Muscle layer of duodenum (tissue), 2 donors: Measurements from ENCODE around the gene CACFD1.

ENCODE experiments used
- H3K27ac ChIP-seq: one replicate; pipeline ENCODE4 v1.7.0; 2013; ENCODE audit warnings: mild to moderate bottlenecking, low read length
- H3K27me3 ChIP-seq: one replicate; pipeline ENCODE4 v1.7.0; 2013; ENCODE audit warnings: low read depth, mild to moderate bottlenecking, control low read depth, low read length
- H3K36me3 ChIP-seq, 2 donors: one replicate each; pipeline ENCODE4 v1.7.0; 2013; ENCODE audit warnings: low read length in 2 of 2, control low read depth in 1 of 2, mild to moderate bottlenecking in 1 of 2; ENCODE audit not compliant: insufficient read depth in 2 of 2, control insufficient read depth in 1 of 2
- H3K4me1 ChIP-seq, 2 donors: one replicate each; pipeline ENCODE4 v1.7.0; 2013; ENCODE audit warnings: low read length in 2 of 2, mild to moderate bottlenecking in 2 of 2, control low read depth in 1 of 2, moderate library complexity in 1 of 2; ENCODE audit not compliant: insufficient read depth in 2 of 2, control insufficient read depth in 1 of 2
- H3K4me3 ChIP-seq, 2 donors: one replicate each; pipeline ENCODE4 v1.7.0; 2013; ENCODE audit warnings: low read length in 2 of 2, low read depth in 1 of 2, mild to moderate bottlenecking in 1 of 2
- H3K9me3 ChIP-seq, 2 donors: one replicate each; pipeline ENCODE4 v1.7.0; 2013; ENCODE audit warnings: low read length in 2 of 2, control low read depth in 1 of 2, mild to moderate bottlenecking in 1 of 2; ENCODE audit not compliant: control insufficient read depth in 1 of 2
- donor health status: healthy.

CACFD1 gene

DNA sequence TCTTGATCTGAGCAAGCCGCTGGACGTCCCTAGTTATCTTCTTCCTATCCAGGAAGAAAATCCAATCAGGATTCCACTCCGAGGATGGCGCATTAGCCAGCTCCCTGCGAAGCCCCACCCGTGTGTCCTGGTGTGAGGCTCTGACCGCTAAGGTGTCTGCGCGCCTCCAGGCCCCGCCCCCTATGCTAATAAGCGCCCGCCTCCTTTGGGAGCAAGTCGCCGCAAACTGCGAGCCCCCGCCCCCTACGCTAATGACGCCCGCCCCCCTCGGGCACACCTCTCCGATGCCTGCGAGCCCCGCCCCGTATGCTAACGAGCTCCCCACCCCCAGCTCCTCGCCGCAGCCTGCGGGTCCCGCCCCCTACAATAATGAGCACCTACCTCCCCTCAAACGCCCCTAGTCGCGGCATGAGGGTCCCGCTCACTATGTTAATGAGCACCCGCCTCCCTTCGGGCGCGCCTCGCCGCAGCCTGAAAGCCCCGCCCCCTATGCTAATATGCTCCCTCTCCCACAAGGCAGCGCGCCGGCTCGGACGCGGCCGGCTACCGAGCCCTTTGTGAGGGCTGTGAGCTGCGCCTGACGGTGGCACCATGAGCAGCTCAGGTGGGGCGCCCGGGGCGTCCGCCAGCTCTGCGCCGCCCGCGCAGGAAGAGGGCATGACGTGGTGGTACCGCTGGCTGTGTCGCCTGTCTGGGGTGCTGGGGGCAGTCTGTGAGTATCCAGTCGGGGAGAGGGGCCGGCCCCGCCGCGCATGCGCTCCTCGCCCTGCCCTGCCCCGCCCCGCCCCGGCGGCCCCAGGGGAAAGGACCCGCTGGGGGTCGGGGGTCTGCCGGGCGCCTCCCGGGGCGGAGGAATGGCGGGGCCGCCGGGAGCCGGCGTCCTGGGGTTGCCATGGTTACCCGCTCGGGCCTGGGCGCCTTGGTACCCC lies at the start of gene CACFD1:
Gene CACFD1 (plus strand): TSS at position 503 of the 929 bp plus-strand sequence. CDS start 89 bp downstream, at position 592.
- H3K9me3 ChIP-seq, result no peaks in the 10 kb centered on the region
- no peaks in the 10 kb centered on the region for H3K27me3 ChIP-seq
- H3K4me1 ChIP-seq, result peaks cover 3 to 16% of the 10 kb centered on the region in 2 donors
- peak within 1 kb of the TSS; percentile 64 to 65 for H3K4me3 ChIP-seq
- peak within 1 kb of the TSS; percentile 74 for H3K27ac ChIP-seq
- peaks cover 0 to 3% of the 10 kb centered on the region in 2 donors for H3K36me3 ChIP-seq

DNA sequence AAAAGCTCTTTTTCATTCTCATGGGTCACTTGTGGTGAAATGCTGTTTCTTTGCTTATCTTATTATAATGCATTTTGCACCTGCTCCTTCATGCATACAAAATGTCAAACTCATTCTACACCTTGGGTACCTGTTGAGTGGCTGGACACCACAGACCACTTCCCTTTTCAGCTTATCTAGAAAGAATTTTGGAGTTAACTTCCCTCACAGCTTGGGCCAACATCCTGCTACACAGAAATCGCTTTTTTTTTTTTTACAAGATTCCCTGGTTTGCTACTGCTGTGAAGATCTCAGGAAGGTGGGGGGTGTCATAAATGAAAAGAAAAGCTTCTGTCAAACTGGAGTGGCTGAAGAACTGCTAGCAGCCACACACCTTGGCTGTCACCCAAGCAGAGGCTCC lies 44.6 kb upstream of the CACFD1 start:
- no peaks in the 10 kb centered on the region for H3K9me3 ChIP-seq
- H3K4me3 ChIP-seq, result no peak overlapping the region
- H3K4me1 ChIP-seq, result peaks cover 0 to 36% of the 10 kb centered on the region in 2 donors
- peaks cover 40 to 42% of the 10 kb centered on the region in 2 donors for H3K36me3 ChIP-seq
- no peak overlapping the region for H3K27ac ChIP-seq
- no peaks in the 10 kb centered on the region for H3K27me3 ChIP-seq

DNA sequence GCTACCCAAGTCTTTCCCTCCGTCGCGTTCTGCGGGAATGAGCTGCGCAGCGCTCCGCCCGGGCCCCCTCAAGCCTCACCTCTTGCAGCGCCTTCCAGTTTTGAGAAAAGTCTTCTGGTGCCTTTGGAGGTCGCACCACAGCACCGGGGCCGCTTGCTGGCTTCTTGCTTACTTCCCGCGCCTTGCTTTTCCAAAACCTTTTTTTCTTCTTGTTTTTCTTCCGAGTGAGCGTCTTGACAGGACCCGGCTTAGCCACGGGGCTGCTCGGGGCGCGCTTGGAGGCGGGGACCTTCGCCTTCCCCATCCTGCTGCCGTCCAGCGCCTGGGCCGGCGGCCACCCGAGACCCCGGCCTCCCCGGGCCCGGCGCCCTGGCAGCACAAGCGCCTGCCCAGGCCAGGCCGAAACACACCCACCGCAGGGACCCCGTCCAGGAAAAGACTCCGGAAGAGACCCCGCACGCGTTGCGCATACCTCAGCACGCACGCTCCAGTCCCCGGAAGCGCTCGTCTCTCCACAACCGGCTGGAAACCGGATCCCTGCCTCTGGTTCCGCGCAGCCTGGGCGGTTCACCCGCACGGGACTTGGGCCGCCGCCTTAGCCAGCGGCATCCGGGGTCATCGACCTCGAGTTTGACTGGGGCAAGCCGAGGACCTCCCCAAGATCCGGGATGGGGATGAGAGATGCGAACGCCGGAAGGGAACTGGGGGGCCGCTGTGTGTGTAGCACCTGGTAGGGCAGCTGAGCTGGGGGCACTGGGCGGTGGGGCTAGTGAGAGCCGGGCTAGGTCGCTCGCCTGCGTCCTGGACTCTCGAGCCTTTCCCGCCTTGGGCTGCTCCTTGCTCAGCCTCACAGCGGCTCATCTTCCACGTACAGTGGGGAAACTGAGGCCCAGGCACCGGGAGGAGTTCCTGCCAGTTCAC lies 42.0 kb upstream of the CACFD1 start, which contains the start of gene REXO4:
Gene REXO4 (minus strand): TSS at position 470 of the 921 bp plus-strand sequence. CDS start 166 bp downstream, at position 304.
- H3K36me3 ChIP-seq, result peaks cover 18 to 20% of the 10 kb centered on the region in 2 donors
- H3K27me3 ChIP-seq, result no peaks in the 10 kb centered on the region
- peaks cover 0 to 36% of the 10 kb centered on the region in 2 donors for H3K4me1 ChIP-seq
- H3K27ac ChIP-seq, result peak within 1 kb of the TSS; percentile 74
- no peaks in the 10 kb centered on the region for H3K9me3 ChIP-seq
- H3K4me3 ChIP-seq, result peak within 1 kb of the TSS; percentile 82 to 95

DNA sequence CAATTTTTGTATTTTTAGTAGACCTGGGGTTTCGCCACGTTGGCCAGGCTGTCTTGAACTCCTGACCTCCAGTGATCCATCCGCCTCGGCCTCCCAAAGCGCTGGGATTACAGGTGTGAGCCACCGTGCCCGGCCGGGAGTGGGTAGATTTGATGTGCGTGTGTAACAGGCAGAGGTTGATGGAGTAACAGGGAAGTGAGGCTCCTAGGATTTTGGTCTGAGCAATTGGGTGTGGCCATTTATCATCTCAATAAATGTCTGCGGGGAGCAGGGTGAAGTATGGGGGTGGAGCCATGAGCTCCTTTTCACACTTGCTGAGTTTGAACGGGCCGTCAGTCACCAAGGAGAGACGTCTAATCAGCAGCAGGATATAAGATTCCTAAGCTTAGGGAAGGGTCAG lies 40.8 kb upstream of the CACFD1 start:
- Histone ChIP-seq H3K9me3 (no peaks in the 10 kb centered on the region), H3K4me1 (peaks cover 0 to 31% of the 10 kb centered on the region in 2 donors), H3K36me3 (peaks cover 8 to 12% of the 10 kb centered on the region in 2 donors), H3K27me3 (no peaks in the 10 kb centered on the region), H3K27ac (no peak overlapping the region), H3K4me3 (peak overlapping the region in 1 of 2 donors; percentile 95)

DNA sequence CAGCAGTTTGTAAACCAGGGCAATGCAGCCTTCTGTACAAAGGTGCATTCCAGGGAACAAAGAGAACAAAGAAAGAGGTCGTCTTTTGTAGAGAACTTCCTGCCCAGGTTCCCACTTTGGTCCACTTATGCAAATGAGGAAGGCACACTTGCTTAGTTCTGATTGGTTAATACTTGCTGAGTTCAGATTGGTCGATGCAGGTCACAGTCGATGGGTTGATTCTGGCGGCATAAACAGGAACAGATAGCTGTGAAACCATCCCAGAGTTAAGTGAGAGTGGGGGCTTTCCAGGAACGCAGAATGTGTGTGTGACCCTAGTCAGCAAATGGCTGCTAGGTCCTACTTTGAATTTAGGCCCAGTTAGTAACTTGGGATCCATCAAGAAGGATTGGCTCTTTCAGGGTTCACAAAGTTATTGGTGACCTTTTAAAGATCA lies 39.4 kb upstream of the CACFD1 start:
- Histone ChIP-seq H3K9me3 (no peaks in the 10 kb centered on the region), H3K27me3 (no peaks in the 10 kb centered on the region), H3K27ac (no peak overlapping the region), H3K4me3 (no peak overlapping the region), H3K36me3 (peaks cover 3 to 5% of the 10 kb centered on the region in 2 donors), H3K4me1 (peaks cover 0 to 24% of the 10 kb centered on the region in 2 donors)

DNA sequence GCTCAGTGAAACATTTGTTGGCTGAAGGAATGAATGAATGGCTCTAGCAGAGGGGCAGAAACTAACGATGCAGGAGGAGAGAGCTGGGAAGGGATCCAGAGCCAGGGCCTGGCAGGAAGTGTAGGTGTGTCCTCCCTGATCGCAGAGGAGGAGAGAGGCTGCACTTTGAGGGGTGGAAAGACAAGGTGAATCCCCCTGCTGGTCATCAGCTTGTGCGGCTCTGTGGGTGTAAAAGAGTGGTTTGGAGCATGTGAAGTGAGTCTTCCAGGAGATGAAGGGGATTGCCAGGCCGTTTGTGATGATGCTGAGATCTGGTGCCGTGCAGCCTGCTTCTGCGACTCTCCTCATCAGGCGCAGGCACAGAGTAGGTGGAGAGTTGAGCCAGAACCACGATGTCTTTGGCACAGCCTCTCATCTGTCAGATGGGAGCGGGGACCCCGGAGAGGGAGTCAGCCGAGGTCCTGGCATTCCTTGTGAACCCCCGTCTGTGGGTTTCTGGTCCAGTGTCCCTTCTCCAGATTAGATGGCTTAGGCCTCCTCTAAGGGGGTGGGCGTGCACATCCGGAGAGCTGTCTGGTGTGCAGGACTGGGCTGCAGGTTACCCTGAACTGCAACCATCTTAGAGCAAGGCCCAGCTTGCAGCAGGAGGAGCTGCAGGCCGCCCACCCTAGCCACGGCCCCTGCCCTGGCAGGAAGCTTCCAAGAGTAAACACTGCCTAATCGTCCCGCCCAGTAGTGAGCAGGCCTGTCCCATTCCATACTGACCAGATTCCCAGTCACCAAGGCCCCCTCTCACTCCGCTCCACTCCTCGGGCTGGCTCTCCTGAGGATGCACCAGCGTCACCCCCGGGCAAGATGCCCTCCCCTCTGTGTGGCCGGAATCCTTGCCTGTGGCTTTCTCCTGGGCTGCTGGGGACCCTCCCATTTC lies 37.9 kb upstream of the CACFD1 start, which contains the start of gene ADAMTS13:
Gene ADAMTS13 (plus strand): TSS at position 753 of the 928 bp plus-strand sequence. CDS start 77 bp downstream, at position 830.
- Histone ChIP-seq H3K4me3 (no peak within 1 kb of the TSS), H3K9me3 (no peaks in the 10 kb centered on the region), H3K4me1 (peaks cover 0 to 10% of the 10 kb centered on the region in 2 donors), H3K27me3 (no peaks in the 10 kb centered on the region), H3K36me3 (peaks cover 0 to 3% of the 10 kb centered on the region in 2 donors), H3K27ac (no peak within 1 kb of the TSS)

DNA sequence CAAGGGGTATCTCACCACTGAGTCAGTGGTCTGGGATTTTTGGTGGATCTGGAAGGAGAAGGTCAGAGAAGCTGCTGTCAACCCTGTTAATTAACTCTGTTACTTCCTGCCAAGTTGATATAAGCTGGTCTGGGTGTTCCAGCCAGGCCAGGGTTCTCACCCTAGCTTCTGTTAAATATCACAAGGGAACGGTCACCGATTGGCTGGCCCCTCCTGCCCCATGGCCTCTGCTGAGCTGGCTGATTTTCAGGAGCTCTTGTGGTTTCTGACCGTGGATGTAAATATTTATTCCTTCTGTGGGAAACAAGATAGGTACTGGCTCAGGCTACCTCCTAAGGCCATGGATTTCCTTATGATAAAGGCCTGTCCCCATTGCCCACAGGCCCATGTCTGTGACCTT lies 36.6 kb upstream of the CACFD1 start:
- Histone ChIP-seq H3K27me3 (peaks cover 4% of the 10 kb centered on the region), H3K4me3 (no peak overlapping the region), H3K9me3 (no peaks in the 10 kb centered on the region), H3K27ac (no peak overlapping the region), H3K36me3 (peaks cover 0 to 3% of the 10 kb centered on the region in 2 donors), H3K4me1 (peaks cover 0 to 5% of the 10 kb centered on the region in 2 donors)

DNA sequence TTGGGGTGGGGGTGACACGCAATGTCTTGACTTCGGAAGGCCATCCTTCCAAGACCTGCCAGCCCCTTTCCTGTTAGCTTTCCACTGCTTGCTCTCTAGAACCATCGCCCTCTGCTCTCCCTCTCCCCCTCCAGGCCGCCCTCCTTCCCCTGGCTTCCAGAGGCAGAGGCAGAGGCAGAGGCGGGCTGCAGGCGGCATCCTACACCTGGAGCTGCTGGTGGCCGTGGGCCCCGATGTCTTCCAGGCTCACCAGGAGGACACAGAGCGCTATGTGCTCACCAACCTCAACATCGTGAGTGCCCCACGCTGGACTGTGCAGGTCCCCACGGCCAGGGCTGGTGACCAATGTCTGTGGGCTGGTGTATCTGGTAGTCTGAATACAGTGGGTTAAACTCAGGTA lies 35.6 kb upstream of the CACFD1 start:
- Histone ChIP-seq H3K36me3 (peaks cover 0 to 3% of the 10 kb centered on the region in 2 donors), H3K4me1 (peaks cover 0 to under 1% of the 10 kb centered on the region in 2 donors), H3K27ac (no peak overlapping the region), H3K4me3 (no peak overlapping the region), H3K9me3 (no peaks in the 10 kb centered on the region), H3K27me3 (peaks cover 4% of the 10 kb centered on the region)

DNA sequence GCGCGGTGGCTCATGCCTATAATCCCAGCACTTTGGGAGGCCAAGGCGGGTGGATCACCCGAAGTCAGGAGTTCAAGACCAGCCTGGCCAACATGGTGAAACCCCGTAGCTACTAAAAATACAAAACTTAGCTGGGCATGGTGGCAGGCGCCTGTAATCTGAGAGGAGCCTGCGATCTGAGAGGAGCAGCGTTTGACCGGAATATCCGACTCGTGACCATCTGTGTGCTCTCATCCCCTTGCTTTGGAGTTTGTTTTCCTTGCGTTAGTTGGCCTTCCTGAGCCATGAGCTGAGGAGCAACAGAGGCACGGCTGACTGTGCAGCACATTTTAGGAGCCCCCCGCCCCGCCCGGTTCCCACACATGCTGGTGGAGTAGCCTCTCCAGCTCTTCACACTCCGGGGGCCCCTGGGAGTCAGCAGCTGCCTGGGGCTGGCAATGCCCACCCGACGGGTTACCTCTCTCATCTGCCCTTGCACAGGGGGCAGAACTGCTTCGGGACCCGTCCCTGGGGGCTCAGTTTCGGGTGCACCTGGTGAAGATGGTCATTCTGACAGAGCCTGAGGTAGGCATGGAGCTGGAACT lies 34.6 kb upstream of the CACFD1 start:
- H3K4me1 ChIP-seq, result peaks cover 0 to 7% of the 10 kb centered on the region in 2 donors
- H3K27ac ChIP-seq, result no peak overlapping the region
- peaks cover 0 to 3% of the 10 kb centered on the region in 2 donors for H3K36me3 ChIP-seq
- H3K4me3 ChIP-seq, result no peak overlapping the region
- peaks cover 4% of the 10 kb centered on the region for H3K27me3 ChIP-seq
- H3K9me3 ChIP-seq, result no peaks in the 10 kb centered on the region

DNA sequence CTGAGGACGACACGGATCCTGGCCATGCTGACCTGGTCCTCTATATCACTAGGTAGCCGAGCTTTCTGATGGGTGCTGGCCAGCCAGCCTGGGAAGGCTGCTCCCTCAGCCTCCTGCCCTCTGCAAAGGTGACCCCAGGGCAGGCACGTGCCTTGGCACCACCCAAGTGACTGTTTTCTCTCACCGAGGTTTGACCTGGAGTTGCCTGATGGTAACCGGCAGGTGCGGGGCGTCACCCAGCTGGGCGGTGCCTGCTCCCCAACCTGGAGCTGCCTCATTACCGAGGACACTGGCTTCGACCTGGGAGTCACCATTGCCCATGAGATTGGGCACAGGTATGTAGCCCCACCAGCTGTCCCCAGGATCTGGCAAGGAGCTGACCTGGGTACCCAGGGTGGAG lies 33.8 kb upstream of the CACFD1 start:
- Histone ChIP-seq H3K36me3 (peaks cover 0 to 3% of the 10 kb centered on the region in 2 donors), H3K27me3 (peaks cover 4% of the 10 kb centered on the region), H3K4me3 (no peak overlapping the region), H3K4me1 (peaks cover 0 to 7% of the 10 kb centered on the region in 2 donors), H3K9me3 (no peaks in the 10 kb centered on the region), H3K27ac (no peak overlapping the region)
